GM11168 (cell line): ENCODE measurements around the gene MIER3.
"Not testable (repeated sequence)": the region's sequence is repeated elsewhere in the genome, so short reads cannot be mapped to it uniquely, and the experiment has no call there.

Experiments used
- in situ Hi-C: fragments of 300-500 bp; cut with MboI; formaldehyde crosslinking; loops from one replicate; pipeline ENCODE4 v1.12.0; 2022; ENCODE audit warnings: low sequenced_read_pairs; ENCODE audit not compliant: unreplicated experiment

Gene MIER3, protein sequence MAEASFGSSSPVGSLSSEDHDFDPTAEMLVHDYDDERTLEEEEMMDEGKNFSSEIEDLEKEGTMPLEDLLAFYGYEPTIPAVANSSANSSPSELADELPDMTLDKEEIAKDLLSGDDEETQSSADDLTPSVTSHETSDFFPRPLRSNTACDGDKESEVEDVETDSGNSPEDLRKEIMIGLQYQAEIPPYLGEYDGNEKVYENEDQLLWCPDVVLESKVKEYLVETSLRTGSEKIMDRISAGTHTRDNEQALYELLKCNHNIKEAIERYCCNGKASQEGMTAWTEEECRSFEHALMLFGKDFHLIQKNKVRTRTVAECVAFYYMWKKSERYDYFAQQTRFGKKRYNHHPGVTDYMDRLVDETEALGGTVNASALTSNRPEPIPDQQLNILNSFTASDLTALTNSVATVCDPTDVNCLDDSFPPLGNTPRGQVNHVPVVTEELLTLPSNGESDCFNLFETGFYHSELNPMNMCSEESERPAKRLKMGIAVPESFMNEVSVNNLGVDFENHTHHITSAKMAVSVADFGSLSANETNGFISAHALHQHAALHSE

DNA sequence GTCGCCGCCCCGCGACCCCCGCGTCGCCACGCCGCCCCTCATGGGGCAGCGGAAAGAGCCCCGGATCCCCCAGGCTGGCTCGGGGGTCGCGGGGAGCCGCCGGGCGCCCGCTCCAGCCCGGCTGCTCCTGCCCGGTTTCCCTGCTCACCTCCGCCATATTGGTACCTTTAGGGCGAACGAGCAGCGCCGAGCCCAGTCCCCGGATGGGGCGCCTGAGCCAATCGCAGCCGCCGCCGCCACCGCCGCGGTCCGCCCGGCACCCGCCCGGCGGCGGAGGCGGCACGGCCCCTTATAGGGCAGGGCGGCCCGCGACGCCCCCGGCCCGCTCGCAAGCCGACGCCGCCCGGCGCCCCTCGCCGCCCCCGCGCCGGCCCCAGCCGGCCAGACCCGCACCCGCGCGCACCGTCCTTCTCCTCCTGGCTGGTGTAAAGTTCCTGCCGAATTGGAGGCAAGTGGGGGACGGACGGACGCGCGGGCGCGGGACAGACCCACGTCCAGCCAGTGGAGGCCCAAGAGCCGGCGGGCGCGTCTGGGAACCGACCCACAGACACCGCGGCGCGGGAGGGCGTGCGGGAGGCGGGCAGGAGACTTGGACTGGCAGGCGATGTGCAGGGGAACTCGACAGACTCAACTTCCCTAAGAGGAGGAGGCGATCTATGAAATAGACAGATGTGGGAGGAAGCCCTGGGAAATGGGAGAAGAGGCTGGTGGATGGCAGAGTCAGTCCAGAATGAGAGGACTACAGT is at the start of gene MIER3:
Gene MIER3, minus strand, starts transcription at position 178 of the 746 bp plus-strand sequence. Its CDS starts 21 bp downstream, at position 157.
- in situ Hi-C loops: no loop called here

DNA sequence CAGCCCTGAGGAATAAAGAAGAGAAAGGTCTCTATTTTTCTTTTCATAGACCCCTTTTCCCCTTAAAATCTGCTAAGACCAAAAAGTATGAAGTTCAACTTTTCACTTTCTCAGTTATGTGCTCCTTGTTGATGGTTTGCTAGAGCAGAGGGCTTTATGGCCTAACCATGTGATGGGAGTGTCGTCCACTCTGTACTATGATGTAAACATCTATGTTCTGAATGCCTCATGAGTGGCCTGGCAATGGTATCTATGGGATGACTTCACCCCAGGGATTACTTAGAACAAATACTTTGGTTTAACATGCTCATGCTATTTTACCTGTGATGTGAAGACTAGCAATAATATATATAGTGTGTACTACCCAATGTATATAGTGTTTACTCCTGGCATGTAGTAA is 43.7 kb upstream of the MIER3 start:
- in situ Hi-C loops: no loop called here

DNA sequence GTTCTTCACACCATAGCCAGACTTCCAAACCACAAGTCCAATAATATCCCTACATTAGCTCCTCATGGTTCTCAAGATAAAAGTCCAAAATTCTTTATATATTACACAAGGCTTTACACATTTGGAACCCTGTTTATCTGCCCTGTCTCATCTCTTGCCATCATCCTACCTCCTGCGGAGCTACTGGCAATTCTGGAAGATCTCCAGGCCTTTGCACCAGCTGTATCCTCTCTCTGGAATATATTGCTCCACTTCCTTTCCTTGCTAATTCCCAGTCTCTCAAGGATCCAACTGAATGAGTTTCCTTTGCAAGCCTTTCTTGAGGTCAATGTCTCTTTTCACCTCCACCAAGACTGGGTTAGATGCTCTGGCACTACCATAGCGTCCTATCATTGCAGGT is 41.3 kb upstream of the MIER3 start:
- in situ Hi-C loops: no loop called here

DNA sequence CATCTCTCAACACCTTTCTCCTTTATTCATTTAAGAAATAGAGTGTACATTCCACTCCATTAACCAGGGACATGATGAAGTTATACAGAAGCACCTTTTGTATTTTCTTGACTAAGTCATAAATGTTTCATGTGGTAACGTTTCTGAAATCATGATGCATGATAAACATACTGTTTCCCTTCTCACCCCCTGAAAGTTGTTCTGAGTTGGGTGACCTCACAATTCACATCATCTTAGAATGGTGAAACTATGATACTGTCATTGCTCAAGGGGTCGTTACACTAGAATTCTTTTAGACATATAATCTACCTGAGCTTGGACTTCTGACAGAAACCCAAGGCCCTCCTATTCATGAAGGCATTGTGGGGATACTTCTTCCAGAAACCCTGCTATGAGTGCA is 37.8 kb upstream of the MIER3 start:
- in situ Hi-C loops: no loop called here

DNA sequence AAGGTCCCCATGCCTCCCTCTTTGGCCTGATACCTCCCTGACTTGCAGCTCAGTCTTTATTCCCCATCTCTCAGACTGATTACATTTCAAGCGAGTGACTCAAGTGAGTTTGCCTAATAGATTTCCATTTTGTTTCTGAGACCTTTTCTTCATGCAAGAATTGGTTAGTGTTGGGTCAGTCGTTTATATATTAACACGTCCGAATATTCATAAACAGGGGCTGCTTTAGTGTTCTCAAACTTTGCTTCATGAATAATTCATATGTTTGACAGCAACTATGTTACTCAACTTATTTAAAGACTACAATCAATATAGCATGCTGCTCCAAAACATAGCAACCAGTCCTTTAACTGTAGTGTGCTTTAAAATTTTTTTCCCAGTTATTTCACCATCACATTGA is 36.6 kb upstream of the MIER3 start:
- in situ Hi-C loops: no loop called here

DNA sequence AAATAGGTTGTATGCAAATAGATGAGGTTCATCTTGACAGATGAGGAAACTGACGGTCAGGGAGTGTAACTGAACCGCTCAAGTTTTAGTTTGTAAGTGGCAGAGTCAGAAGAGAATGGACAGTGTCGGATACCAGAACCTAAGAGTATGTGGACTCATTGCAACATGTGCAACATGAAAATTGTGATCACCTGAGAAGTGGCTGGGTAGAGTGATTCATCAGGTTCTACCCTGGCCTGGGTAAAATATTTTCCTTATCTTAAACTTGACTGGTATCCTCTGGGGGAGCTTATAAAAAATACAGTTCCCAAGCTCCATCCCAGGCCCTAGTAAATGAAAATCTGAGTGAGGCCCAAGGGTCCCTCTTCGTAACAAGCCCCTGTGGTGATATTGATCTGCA is 35.2 kb upstream of the MIER3 start:
- in situ Hi-C loops: no loop called here

DNA sequence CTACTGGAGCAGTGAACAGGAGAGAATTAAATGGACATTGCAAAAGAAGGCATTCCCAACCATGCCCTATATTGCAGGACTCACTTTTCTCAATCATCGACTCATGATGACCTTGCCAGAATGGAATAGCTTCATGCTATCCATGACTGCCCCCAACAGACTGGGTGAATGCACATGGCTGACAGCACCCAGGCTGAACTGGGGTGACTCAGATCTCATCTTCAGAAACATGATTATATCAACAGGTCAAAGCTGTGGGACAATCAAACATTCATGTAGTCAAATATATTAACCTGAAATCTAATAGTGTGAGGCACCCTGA is 34.7 kb upstream of the MIER3 start:
- in situ Hi-C loops: no loop called here

DNA sequence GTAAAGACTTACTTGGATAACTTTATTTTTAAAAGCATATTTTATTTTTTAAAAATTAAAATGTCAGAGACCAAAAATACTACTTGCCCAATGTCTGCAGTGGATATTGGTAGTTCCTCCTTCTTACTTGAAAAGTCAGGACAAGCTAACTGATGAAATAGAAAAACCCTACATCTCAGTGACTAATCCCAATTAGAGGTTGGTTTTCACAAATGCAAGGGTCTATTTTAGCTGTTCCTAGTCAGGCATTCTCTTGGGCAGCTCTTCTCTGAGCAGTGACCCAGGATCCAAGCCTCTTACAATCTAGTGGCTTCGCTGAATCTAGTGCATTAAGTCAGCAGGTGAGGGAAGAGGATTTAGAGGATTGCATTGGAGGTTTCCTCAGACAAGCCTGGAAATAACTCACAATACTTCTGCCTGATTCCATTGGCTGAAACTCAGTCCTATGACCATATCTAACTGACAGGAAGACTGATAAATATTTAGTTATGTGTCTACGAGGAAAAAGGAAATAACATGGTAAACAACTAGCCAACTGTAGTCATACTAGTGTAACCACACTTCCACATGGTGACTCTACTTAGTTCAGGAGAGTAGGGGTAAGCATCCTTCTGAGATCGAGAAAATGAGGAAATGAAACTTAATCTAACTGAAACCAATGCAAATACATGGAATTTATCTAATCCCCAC is 34.2 kb upstream of the MIER3 start:
- in situ Hi-C loops: no loop called here

DNA sequence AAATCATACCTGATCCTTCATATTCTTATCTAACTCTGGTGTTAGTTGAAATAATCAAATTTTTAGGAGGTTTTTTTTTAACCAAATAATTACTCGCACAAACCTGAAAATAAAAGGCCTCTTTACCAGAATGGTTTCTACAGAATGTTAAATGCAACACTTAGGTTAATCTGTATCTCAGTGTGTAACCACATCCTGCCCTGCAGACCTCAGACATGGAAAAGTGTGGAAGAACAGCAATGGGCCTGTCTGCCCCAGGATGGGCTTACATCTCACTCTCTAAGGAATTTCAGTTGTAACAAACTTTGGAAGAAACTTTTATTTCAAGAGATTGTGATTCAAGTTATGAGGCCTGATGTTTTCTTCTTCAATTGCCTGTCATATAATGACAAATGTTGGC is 32.5 kb upstream of the MIER3 start:
- in situ Hi-C loops: no loop called here

DNA sequence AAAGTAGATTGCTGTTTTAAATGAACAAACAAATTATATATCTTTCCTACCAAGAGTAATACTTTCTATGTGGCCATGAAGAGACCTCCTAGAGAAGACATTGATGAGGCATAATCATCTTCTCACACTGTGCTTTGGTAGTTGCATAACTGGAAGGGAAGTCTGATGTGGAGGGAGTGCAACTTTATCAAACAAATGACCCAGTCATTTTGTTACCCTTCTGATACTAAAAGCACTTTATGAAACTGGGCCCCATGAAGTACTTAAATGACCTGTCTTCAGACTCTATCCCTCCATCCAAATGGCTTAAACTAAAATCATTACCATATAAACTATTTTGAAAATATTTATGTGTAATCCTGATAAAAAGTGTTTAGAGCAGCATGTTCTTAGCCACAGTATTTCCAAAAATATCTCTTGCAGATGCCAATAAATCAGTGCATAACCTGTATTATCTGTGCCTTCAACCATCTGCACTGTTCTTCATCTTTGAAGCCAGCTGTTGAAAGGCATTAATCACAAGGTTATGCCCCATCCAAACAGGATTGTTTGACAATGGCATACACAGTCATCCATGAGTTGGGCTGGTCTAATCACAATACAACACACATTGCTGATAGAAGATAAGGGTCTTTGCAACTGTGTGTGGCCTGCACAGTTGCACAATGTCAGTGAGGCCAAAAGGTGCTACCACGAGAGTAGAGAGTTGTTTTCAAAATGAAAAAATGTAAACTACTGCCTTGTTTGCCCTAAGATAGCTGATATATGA is 31.9 kb upstream of the MIER3 start:
- in situ Hi-C loops: no loop called here

DNA sequence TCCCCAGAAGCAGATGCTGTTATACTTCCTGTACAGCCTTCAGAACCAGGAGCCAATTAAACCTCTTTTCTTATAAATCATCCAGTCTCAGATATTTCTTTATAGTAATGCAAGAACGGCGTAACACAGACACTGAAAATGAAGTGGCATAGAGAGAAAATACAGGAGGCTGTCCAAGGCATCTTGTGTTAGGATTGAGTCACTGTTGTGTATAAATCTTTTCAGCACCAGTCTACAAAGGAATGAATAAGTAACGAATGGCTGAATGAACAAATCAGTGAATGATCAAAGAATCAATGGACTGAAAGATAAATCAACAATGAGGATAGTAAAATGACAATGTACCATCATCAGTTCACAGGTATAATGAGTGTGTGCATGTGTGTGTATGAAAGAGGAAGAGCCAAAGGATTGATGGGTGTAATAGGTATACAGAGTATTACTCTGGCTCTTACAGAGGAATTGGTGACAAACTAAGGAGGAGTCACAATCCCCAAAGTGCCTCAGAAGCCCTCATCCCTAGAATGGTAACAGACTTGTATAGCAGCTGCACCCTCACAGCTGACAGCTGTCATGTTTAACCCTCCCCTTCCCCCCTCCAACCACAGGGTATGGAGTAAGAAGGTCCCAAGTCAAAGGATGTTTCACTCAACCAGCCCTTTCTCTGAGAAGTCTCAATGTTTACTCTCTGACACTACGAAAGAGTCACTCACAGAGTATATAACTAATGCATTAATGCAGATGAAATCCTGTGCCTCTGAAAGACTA is 29.8 kb upstream of the MIER3 start:
- in situ Hi-C loops: no loop called here

DNA sequence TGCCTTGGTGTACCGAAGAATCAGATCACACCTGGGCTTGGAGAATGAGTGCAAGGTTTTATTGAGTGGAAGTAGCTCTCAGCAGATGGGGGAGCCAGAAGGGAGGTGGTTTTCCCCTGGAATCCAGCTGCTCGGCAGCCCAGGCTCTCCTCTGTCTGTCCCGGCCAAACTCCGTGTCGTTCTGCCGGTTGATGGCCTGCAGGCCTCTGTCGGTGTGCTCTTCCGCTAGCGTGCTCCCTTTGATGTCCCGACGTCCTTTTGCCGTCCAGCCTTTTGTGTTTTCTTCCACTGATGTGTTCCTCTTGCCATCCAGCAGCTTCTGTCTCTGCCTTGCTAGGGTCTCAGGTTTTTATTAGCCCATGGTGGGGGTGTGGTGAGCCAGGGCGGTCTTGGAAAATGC is 28.0 kb upstream of the MIER3 start:
- in situ Hi-C loops: no loop called here

DNA sequence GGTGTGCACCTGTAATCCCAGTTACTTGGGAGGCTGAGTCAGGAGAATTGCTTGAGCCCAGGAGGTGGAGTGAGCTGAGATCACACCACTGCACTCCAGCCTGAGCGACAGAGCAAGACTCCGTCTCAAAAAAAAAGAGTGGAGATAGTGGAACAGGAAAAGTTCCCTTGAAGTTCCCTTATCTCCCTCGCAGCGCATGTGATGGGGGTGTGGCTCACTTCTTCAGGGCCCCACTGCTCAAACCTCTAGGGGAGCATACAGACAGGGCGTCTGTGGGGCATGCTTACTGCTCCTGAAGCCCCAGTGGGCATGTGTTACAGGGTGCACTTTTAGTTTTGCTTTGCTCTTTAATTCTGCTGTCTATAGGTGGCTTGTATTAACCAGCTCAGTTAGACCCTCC is 27.6 kb upstream of the MIER3 start:
- in situ Hi-C loops: not testable (repeated sequence)

DNA sequence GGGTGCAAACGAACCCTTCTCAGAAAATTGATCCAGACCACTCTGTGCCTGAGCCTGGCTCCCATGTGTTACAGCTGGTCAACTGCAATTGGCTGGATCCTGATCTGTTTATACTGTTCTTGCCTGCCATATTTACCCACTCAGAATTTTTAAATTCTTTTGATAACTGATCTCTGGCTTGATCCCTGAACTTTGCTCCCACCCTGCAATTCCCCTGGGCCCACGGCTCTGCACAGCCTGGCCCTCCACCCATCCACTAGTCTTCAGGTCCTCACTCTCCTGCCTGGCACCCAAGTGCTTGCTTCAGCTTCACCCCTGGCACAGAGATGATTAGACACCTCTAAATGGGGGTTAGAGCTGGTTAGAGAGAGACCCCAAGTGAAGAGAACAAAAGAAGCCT is 25.9 kb upstream of the MIER3 start:
- in situ Hi-C loops: no loop called here

DNA sequence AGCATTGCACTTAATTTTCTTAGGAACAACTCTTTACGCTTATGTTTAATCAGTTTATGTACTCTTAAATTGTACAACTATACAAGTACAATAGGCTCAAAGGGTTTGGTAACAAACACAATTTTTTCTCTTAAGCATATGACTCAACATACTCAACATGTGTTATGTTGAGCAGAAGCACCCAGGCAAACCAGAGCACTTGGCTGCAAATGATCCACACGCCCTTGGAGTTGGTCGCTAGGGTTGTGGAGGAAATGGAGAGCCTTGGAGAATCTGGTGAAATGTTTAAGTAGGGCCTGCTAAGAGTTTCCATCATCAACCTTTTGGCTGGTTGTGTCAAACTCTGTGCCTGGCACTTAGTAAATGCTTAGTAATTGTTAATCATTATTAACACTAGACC is 25.1 kb upstream of the MIER3 start:
- in situ Hi-C loops: no loop called here

DNA sequence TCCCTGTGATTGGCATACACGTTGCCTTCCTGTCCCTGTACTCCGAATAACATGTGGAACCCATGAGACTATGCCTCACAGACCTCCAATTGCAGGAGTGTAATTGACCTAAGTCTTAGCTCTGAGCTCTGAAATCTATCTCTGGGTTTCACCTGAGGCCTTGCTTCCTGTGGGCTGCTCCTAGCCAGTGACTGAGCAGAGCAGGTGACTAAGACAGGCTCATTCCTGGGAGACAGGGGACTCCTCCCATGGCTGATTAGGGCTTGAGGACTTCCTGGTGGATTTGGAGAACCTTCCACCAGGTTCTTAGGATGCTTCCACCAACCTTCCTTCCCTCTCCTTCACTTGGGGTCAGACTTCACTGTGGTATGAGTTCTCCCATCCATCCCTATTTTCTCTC is 22.3 kb upstream of the MIER3 start:
- in situ Hi-C loops: no loop called here

DNA sequence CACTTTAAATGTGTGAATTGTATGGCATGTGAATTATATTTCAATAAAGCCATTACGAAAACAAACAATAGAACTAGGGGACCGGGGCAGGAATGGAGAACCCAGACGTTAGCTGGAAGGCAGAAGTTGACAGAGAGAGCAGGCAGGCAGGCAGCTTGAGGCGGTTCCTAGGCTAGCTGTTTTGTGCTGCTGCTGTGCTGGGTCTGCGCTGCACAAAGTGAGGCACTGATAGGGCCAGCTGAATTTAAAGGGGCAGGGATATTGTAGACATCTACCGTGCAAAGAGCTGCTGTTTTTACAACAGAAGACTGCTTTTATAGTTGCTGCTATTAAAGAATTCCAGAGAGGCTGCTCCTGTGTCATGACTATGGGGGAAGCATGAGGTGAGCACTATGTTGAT is 21.6 kb upstream of the MIER3 start:
- in situ Hi-C loops: no loop called here

DNA sequence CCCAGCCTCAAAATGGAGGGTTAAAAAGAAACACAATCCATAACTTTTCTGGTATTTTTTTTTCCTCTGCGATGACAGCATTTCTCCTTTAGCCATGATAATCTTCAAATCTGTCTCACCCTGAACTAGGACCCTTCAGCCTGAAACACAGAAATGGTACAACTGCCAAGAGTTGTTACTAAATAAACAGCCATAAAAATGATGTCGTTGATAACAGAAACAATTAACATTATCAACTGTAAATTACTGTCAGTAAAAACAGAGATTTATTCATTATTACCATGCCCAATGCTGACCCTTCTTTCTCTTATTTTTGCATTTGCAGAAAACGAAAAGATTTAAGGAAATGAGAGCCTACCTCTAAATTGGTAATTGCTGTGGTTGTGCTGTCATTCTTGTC is 19.4 kb upstream of the MIER3 start:
- in situ Hi-C loops: no loop called here

DNA sequence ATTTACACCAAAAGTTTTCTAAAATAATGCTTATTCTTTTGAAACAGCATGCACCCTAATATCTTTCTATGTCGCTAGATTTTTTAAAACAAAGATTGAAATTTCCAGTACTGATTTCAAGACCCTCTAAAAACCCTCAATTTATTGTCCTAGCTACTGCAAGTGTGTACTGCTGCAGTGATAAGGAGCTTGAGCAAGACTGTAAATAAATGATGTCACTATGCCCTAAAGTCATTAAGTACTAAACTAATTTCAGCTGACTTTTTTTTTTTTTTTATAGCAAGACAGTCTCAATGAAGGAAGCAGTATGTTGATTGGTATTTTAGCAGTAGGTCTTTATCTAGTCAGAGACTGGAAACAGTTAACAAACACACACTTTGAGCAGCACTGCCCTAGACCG is 12.2 kb upstream of the MIER3 start:
- in situ Hi-C loops: no loop called here

DNA sequence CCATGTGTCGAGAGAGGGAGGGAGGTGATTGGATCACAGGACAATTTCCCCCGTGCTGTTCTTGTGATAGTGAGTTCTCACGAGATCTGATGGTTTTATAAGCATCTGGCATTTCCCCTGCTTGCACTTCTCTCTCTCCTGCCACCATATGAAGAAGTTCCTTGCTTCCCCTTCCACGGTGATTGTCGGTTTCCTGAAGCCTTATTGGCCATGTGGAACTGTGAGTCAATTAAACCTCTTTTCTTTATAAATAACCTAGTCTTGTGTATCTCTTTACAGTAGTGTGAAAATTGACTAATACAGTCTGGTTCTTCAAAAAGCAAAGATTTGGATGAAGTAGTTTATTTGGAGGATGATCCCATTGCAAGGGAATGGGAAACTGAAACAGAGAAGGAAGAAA is 11.3 kb upstream of the MIER3 start:
- in situ Hi-C loops: no loop called here
